CD4-positive, CD25-positive, alpha-beta regulatory T cell (primary cell): ENCODE data around the gene MYL5. TPM values are rescaled to one million over a fixed set of nuclear protein-coding genes. Genes with fewer than 3 reads are reported as not detected.

Source experiments
- ATAC-seq, 2 donors: fragments of 150-1000 bp; cut with Tn5 transposase; one replicate each; pipeline ENCODE4 v1.10.0; 2021; ENCODE audit warnings: low read depth in 2 of 2, moderate number of reproducible peaks in 2 of 2, moderate library complexity in 1 of 2
- DNase-seq, 3 donors: peaks; one replicate each; pipeline versions ENCODE4 v3.0.0 to v3.0.0-alpha.2; 2012 to 2022; ENCODE audit warnings: mixed read lengths in 1 of 3
- H3K27ac ChIP-seq: one replicate; pipeline ENCODE4 v1.7.0; 2013; ENCODE audit warnings: mild to moderate bottlenecking, low read length; ENCODE audit not compliant: insufficient read depth, poor library complexity, severe bottlenecking
- H3K27me3 ChIP-seq: one replicate; pipeline ENCODE4 v1.7.0; 2013; ENCODE audit warnings: low read length; ENCODE audit not compliant: control insufficient read depth, insufficient read depth
- H3K36me3 ChIP-seq: one replicate; pipeline ENCODE4 v1.7.0; 2013; ENCODE audit warnings: mild to moderate bottlenecking, low read length, moderate library complexity; ENCODE audit not compliant: control insufficient read depth, insufficient read depth
- H3K4me1 ChIP-seq: 2 replicates; pipeline ENCODE4 v1.7.0; 2013; ENCODE audit warnings: mild to moderate bottlenecking, low read length; ENCODE audit not compliant: insufficient read depth, control insufficient read depth, poor library complexity, severe bottlenecking
- H3K4me3 ChIP-seq: one replicate; pipeline ENCODE4 v1.7.0; 2013; ENCODE audit warnings: low read depth, mild to moderate bottlenecking, low read length, moderate library complexity
- H3K9me3 ChIP-seq, 2 experiments: 1 replicate in 1 of 2; 2 replicates in 1 of 2; pipeline ENCODE4 v1.7.0; 2013; ENCODE audit warnings: low read length in 2 of 2, mild to moderate bottlenecking in 1 of 2, moderate library complexity in 1 of 2; ENCODE audit not compliant: control insufficient read depth in 2 of 2
- H3K27ac Mint-ChIP-seq, 3 donors: one replicate each; pipeline ENCODE4 v1.8.0; 2020 to 2022; ENCODE audit warnings: mild to moderate bottlenecking in 3 of 3, mixed read lengths in 3 of 3, moderate library complexity in 2 of 3
- H3K27me3 Mint-ChIP-seq: one replicate; pipeline ENCODE4 v1.8.0; 2022; ENCODE audit warnings: mild to moderate bottlenecking, mixed read lengths
- H3K36me3 Mint-ChIP-seq: one replicate; pipeline ENCODE4 v1.8.0; 2020; ENCODE audit warnings: mixed read lengths
- H3K4me1 Mint-ChIP-seq, 4 donors: one replicate each; pipeline ENCODE4 v1.8.0; 2020 to 2022; ENCODE audit warnings: mixed read lengths in 4 of 4, mild to moderate bottlenecking in 1 of 4
- H3K4me3 Mint-ChIP-seq, 4 donors: one replicate each; pipeline ENCODE4 v1.8.0; 2020 to 2022; ENCODE audit warnings: mild to moderate bottlenecking in 4 of 4, mixed read lengths in 4 of 4, moderate library complexity in 3 of 4
- H3K9me3 Mint-ChIP-seq, 7 donors: one replicate each; pipeline ENCODE4 v1.8.0; 2020 to 2022; ENCODE audit warnings: mixed read lengths in 7 of 7, mild to moderate bottlenecking in 3 of 7, moderate library complexity in 2 of 7
- polyA plus RNA-seq, 4 donors: library from polyadenylated mRNA; unstranded; fragments of 300-500 nt; fragmentation: Illumina TruSeq; gene quantifications; one replicate each; pipeline ENCODE4 v1.2.3, GENCODE V29; 2021
- total RNA-seq: library from RNA; stranded (reverse); gene quantifications from one replicate; pipeline ENCODE4 v1.2.3, GENCODE V29; 2022

The MYL5 gene
- total and polyA plus RNA-seq, 5 donors from 2014 or later, result 3.3 to 13.9 (median 4.7) TPM

DNA sequence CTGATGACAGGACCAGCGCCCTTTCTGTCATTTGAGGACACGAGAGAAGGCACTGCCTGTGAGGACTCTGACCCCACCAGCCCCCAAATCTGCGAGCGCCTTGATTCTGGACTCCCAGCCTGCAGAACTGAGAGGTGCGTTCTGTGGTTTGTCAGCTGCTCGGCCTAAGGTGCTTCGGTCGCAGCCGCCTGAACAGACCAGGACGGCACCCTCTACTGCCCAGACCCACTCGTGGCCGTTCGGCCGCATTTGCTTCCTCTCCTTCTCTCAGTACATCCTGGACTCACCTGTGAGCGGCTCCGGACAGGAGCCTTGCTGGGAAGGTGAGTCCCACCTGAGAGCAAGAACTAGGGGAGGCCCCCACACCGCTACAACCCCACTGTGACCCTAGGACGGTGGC is 39.7 kb downstream of the MYL5 start:
- H3K9me3 ChIP-seq, result no peaks in the 10 kb centered on the region
- peaks cover 2% of the 10 kb centered on the region for H3K36me3 ChIP-seq
- DNase-seq, result no peak
- peak overlapping the region in 1 of 3 donors; percentile 11 for H3K27ac Mint-ChIP-seq
- H3K9me3 Mint-ChIP-seq, result peaks cover 0 to 1% (median 0%) of the 10 kb centered on the region in 7 donors
- no peak for ATAC-seq
- H3K4me3 Mint-ChIP-seq, result no peak overlapping the region
- H3K4me1 Mint-ChIP-seq, result peaks cover 10 to 40% (median 21%) of the 10 kb centered on the region in 4 donors
- H3K36me3 Mint-ChIP-seq, result peaks cover 8% of the 10 kb centered on the region
- H3K4me1 ChIP-seq, result peaks cover under 1% of the 10 kb centered on the region
- no peaks in the 10 kb centered on the region for H3K27me3 ChIP-seq
- no peaks in the 10 kb centered on the region for H3K27me3 Mint-ChIP-seq
- H3K4me3 ChIP-seq, result no peak overlapping the region
- H3K27ac ChIP-seq, result no peak overlapping the region

DNA sequence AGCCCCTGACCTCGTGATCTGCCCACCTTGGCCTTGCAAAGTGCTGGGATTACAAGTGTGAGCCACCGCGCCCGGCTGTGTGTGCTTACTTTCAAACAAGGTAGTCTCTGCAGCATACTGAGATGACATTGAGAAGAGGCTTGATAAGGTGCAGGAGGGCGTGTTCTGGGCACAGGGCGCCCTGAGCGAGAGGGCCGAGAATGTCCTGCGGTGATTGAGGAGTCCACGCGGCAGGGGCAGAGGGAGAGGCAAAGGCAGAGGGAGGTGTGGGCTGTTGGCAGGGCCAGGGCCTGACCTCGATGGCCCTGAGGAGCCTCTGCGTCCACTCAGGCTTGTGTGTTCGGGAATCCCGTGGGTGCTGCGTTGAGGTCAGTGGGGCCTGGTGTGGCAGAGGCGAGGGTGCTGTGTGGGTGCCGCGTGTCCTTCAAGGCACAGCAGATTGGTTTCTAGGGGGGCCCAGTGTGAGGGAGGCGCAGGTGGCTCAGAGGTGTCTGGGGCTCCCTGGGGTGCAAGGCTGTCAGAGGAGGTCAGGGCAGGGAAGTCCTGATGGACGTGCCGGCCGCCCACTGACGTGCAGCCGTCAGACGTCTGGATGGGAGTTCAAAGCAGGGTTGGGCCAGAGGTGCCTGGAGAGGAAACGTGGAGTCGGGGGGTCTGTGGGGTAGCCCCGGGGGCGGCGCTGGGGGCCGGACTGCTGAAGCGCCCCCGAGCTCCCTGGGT is 43.4 kb downstream of the MYL5 start:
- no peaks in the 10 kb centered on the region for H3K27me3 ChIP-seq
- peaks cover 2% of the 10 kb centered on the region for H3K36me3 ChIP-seq
- ATAC-seq, result no peak
- no peak overlapping the region for H3K4me3 Mint-ChIP-seq
- H3K36me3 Mint-ChIP-seq, result peaks cover 16% of the 10 kb centered on the region
- no peaks in the 10 kb centered on the region for H3K9me3 ChIP-seq
- no peak for DNase-seq
- H3K27ac Mint-ChIP-seq, result no peak overlapping the region
- no peaks in the 10 kb centered on the region for H3K27me3 Mint-ChIP-seq
- peaks cover 0 to 2% (median 0%) of the 10 kb centered on the region in 7 donors for H3K9me3 Mint-ChIP-seq
- no peak overlapping the region for H3K27ac ChIP-seq
- no peak overlapping the region for H3K4me3 ChIP-seq
- peaks cover 0 to 26% (median 2%) of the 10 kb centered on the region in 4 donors for H3K4me1 Mint-ChIP-seq
- H3K4me1 ChIP-seq, result no peaks in the 10 kb centered on the region

DNA sequence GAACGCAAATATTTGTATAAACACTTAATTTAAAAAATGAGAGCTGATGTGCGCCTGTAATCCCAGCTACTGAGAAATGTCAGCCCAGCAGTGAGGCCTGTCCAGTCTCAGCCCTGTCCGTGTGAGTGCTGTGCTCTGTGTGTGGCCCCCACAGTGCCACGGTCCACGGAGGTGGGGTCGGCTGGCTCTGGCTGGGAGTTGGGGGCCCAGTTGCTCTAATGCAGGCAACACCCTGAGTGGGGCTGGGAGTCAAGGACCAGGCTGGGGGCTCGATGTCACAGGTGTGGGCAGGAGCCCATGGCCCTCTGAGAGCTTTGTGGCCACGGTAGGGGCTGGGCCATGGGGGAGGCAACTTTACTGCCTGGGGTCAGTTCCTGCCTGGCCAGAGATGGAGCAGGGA is 44.1 kb downstream of the MYL5 start:
- H3K4me3 Mint-ChIP-seq, result no peak overlapping the region
- H3K36me3 Mint-ChIP-seq, result peaks cover 22% of the 10 kb centered on the region
- Histone ChIP-seq H3K27ac (no peak overlapping the region), H3K4me3 (no peak overlapping the region), H3K27me3 (no peaks in the 10 kb centered on the region), H3K4me1 (no peaks in the 10 kb centered on the region), H3K36me3 (peaks cover 2% of the 10 kb centered on the region), H3K9me3 (no peaks in the 10 kb centered on the region)
- H3K4me1 Mint-ChIP-seq, result peaks cover 0 to 26% (median 2%) of the 10 kb centered on the region in 4 donors
- H3K27me3 Mint-ChIP-seq, result no peaks in the 10 kb centered on the region
- DNase-seq (no peak), ATAC-seq (no peak)
- no peak overlapping the region for H3K27ac Mint-ChIP-seq
- H3K9me3 Mint-ChIP-seq, result peaks cover 0 to 2% (median 0%) of the 10 kb centered on the region in 7 donors

DNA sequence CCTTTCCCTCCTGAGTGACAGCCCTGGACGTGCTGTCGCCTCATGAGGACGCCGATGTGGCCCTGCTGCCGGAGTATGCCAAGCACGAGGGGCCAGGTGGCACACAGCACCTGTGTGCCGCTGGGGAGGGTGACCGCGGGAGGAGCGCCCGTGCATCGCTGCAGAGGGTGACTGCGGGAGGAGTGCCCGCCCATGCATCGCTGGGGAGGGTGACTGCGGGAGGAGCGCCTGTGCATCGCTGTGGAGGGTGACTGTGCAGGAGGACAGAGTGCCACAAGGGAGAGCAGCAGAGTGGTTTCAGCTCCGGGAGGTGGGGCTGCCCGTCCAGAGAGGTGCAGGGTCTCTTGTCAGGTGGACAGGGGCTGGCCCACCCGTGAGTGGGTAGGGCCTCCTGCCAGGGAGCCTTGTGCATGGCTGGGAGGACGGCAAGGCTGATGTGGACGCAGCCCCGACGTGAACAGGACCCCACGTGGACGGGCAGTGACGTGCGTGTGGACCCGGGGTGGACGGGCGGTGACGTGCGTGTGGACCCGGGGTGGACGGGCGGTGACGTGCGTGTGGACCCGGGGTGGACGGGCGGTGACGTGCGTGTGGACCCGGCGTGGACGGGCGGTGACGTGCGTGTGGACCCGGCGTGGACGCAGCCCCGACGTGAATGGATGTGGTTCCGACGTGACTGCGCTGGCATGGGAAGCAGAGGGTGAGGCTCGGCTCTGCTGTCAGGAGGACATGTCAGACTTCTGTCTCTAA is 45.9 kb downstream of the MYL5 start:
- Mint-ChIP-seq H3K27ac (no peak overlapping the region), H3K4me1 (peaks cover 0 to 25% (median 0%) of the 10 kb centered on the region in 4 donors), H3K4me3 (no peak overlapping the region), H3K27me3 (no peaks in the 10 kb centered on the region), H3K9me3 (peaks cover 0 to 2% (median 0%) of the 10 kb centered on the region in 7 donors), H3K36me3 (peaks cover 22% of the 10 kb centered on the region)
- Histone ChIP-seq H3K27me3 (no peaks in the 10 kb centered on the region), H3K27ac (no peak overlapping the region), H3K4me1 (no peaks in the 10 kb centered on the region), H3K9me3 (no peaks in the 10 kb centered on the region), H3K4me3 (no peak overlapping the region), H3K36me3 (peaks cover 2% of the 10 kb centered on the region)
- ATAC-seq (no peak), DNase-seq (no peak)

DNA sequence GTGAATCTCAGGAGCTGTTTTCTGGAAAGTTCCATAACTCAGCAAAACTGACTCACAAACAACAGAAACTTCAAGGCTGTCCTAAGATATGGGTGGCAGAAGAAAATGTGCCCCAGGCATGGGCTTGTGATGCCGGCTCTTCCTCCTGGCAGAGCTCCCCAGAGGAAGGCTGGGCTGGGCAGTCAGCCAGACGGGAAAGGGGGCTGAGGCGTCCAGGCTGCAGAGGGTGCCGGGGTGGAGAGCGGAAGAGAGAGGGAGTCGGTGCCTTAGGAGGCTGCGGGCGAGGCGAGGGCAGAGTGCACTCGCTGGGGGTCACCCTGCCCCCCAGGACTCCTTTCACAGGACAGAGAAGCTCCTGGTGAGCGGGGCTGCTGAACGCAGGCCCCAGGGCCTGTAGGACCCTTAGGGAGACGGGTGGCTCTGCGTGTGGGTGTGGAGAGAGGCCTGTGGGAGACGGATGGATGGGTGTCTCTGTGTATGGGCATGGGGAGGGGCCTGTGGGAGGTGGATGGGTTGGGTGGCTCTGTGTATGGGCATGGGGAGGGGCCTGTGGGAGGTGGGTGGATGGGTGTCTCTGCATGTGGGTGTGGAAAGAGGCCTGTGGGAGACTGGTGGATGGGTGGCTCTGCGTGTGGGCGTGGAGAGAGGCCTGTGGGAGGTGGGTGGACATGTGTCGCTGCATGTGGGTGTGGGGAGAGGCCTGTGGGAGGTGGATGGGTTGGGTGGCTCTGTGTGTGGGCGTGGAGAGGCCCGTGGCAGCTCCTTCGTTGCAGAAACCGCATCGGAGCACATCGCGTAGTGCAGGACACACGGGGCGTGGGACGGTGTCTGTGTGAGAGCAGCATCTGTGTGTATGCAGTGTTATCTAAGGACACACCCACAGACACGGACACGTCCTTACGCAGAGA is 47.2 kb downstream of the MYL5 start:
- Mint-ChIP-seq H3K27ac (no peak overlapping the region), H3K27me3 (no peaks in the 10 kb centered on the region), H3K4me1 (peaks cover 0 to 27% (median 1%) of the 10 kb centered on the region in 4 donors), H3K9me3 (peaks cover 0 to 2% (median 0%) of the 10 kb centered on the region in 7 donors), H3K36me3 (peaks cover 24% of the 10 kb centered on the region), H3K4me3 (peak overlapping the region in 1 of 4 donors; percentile 2)
- no peak overlapping the region for H3K4me3 ChIP-seq
- no peaks in the 10 kb centered on the region for H3K27me3 ChIP-seq
- H3K4me1 ChIP-seq, result no peaks in the 10 kb centered on the region
- H3K36me3 ChIP-seq, result peaks cover 2% of the 10 kb centered on the region
- no peak for DNase-seq
- no peak for ATAC-seq
- no peak overlapping the region for H3K27ac ChIP-seq
- H3K9me3 ChIP-seq, result no peaks in the 10 kb centered on the region

DNA sequence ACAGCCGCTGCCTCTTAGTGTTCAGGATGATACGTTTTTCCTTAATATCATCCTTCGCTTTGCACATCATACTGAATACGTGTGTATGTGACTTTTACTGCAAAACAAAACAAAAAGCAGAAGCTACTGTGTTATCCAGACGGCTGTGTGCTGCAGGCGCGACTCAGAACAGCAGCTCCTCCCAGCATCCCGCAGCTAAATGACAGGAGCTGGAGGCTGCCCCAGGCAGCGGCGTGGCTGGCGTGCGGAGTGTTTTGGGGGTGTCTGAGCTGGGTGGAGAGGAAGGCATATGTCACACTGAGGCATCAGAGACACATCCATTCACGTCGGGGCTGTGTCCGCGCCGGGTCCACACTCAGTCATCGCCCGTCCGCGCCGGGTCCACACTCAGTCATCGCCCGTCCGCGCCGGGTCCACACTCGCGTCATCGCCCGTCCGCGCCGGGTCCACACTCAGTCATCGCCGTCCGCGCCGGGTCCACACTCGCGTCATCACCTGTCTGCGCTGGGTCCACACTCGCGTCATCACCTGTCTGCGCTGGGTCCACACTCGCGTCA is 47.9 kb downstream of the MYL5 start:
- Mint-ChIP-seq H3K36me3 (peaks cover 24% of the 10 kb centered on the region), H3K9me3 (peaks cover 0 to 2% (median 0%) of the 10 kb centered on the region in 7 donors), H3K4me1 (peaks cover 0 to 25% (median 1%) of the 10 kb centered on the region in 4 donors), H3K27me3 (no peaks in the 10 kb centered on the region), H3K27ac (peak overlapping the region in 1 of 3 donors; percentile 77), H3K4me3 (no peak overlapping the region)
- ATAC-seq (no peak), DNase-seq (no peak)
- no peak overlapping the region for H3K4me3 ChIP-seq
- H3K27me3 ChIP-seq, result no peaks in the 10 kb centered on the region
- no peaks in the 10 kb centered on the region for H3K4me1 ChIP-seq
- no peak overlapping the region for H3K27ac ChIP-seq
- H3K36me3 ChIP-seq, result peaks cover 2% of the 10 kb centered on the region
- H3K9me3 ChIP-seq, result no peaks in the 10 kb centered on the region

DNA sequence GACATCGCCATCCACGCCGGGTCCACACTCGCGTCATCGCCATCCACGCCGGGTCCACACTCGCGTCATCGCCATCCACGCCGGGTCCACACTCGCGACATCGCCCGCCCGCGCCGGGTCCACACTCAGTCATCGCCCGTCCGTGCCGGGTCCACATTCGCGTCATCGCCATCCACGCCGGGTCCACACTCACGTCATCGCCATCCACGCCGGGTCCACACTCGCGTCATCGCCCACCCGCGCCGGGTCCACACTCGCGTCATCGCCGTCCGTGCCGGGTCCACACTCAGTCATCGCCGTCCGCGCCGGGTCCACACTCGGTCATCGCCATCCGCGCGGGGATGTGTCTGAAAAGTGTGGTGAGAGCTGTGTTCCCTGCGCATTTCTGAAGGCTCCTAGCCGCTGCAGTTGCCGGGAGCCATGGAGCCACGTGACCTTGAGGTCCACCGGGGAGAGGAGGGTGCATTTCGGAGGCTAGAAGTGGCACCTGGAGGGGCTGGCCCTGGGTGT is 48.6 kb downstream of the MYL5 start:
- H3K36me3 Mint-ChIP-seq, result peaks cover 24% of the 10 kb centered on the region
- H3K4me3 Mint-ChIP-seq, result no peak overlapping the region
- no peaks in the 10 kb centered on the region for H3K27me3 Mint-ChIP-seq
- H3K27ac ChIP-seq, result no peak overlapping the region
- no peaks in the 10 kb centered on the region for H3K9me3 ChIP-seq
- H3K27me3 ChIP-seq, result no peaks in the 10 kb centered on the region
- H3K27ac Mint-ChIP-seq, result no peak overlapping the region
- no peak for ATAC-seq
- no peak for DNase-seq
- no peak overlapping the region for H3K4me3 ChIP-seq
- peaks cover 0 to 1% (median 0%) of the 10 kb centered on the region in 7 donors for H3K9me3 Mint-ChIP-seq
- peaks cover 0 to 23% (median 2%) of the 10 kb centered on the region in 4 donors for H3K4me1 Mint-ChIP-seq
- peaks cover 2% of the 10 kb centered on the region for H3K36me3 ChIP-seq
- H3K4me1 ChIP-seq, result no peaks in the 10 kb centered on the region
